SH-SY5Y (cell line): ENCODE results near the gene DGKE.

Source experiments
- GATA2 ChIP-seq: IDR thresholded peaks from 2 replicates; pipeline ENCODE4 v1.6.1; 2011; ENCODE audit warnings: mild to moderate bottlenecking, low read depth, low read length
- GATA3 ChIP-seq: IDR thresholded peaks from 2 replicates; pipeline ENCODE4 v1.6.1; 2011; ENCODE audit warnings: low read depth, mild to moderate bottlenecking, low read length, moderate library complexity

GRCh38 chr17:56884483-56885311 is 50.7 kb downstream of the DGKE start:
- TF ChIP-seq GATA2 (no peak), GATA3 (no peak)
